Lower leg skin (tissue), 4 donors: ENCODE data around the gene USP14. TPM values are rescaled to one million over a fixed set of nuclear protein-coding genes. Genes with fewer than 3 reads are reported as not detected.

Source experiments
- DNase-seq, 2 donors: peaks; one replicate each; pipeline ENCODE4 v3.0.0-alpha.2; 2019; ENCODE audit warnings: low spot score in 2 of 2
- H3K4me3 ChIP-seq: fragments of 200-600 bp; sonication (generic); 2 replicates; pipeline ENCODE4 v1.5.1; 2017; ENCODE audit warnings: mild to moderate bottlenecking, low read depth; ENCODE audit not compliant: poor library complexity, severe bottlenecking
- CTCF ChIP-seq, 3 donors: fragments of 450-650 bp; IDR thresholded peaks; one replicate each; pipeline ENCODE4 v1.5.1; 2016; ENCODE audit warnings: antibody characterized with exemption in 3 of 3, mild to moderate bottlenecking in 3 of 3, moderate library complexity in 2 of 3
- POLR2A ChIP-seq, 2 donors: fragments of 450-650 bp; IDR thresholded peaks; one replicate each; pipeline ENCODE4 v1.6.1; 2016 to 2017; ENCODE audit warnings: antibody characterized with exemption in 2 of 2, mild to moderate bottlenecking in 1 of 2, moderate library complexity in 1 of 2
- WGBS, 2 donors: methylation state at CpG; one replicate each; pipeline ENCODE4 v1.1.5; 2018; 5-methylcytosine and 5-hydroxymethylcytosine counted together
- intact Hi-C: fragments of 100-400 bp; cut with DNase I; formaldehyde crosslinking; loops from one replicate; pipeline ENCODE4 v1.15.0; 2023; ENCODE audit warnings: low total_unique reads
- total RNA-seq, 4 donors: library from RNA; depleted of rRNA; stranded (reverse); fragments of >200 nt; gene quantifications; one replicate each; pipeline ENCODE4 v1.1.0, GENCODE V29; 2016

USP14 gene
- total RNA-seq, 4 donors from 2014 or later = 13.9 to 20.4 (median 16.6) TPM

DNA sequence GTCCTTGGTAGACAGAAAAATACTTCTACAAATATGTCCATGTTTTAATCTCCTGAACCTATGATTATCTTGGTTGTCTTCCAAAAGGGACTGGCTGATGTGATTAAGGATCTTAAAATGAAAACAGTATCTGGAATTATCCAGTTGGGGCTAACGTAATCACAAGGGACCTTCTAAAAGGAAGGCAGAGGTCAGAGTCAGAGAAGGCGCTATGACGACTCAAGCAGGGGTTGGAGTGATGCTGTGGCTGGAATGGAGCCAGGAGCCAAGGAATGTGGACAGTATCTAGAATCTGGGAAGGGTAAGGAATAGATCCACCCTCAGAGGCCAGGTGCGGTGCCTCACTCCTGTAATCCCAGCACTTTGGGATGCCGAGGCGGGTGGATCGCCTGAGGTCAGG is 4.2 kb upstream of the USP14 start:
- WGBS, 2 donors = 81% methylated on average over 7 of the region's 7 CpGs
- H3K4me3 ChIP-seq = no peak overlapping the region
- DNase-seq = no peak
- no peak for TF ChIP-seq CTCF (IDR thresholded peaks at IDR 0.05)
- TF ChIP-seq POLR2A (IDR thresholded peaks at IDR 0.05) = no peak
- intact Hi-C loops = no loop called here

- 79% methylated on average over 6 of the region's 6 CpGs for WGBS, 2 donors
- TF ChIP-seq CTCF (IDR thresholded peaks at IDR 0.05) (no peak), POLR2A (IDR thresholded peaks at IDR 0.05) (no peak)
- intact Hi-C loops = no loop called here
- DNase-seq = no peak
- no peak overlapping the region for H3K4me3 ChIP-seq
These were observed 2.7 kb upstream of the USP14 start for GRCh38 chr18:155688-156087.

GRCh38 chr18:156514-157230 is 1.7 kb upstream of the USP14 start:
- TF ChIP-seq CTCF (IDR thresholded peaks at IDR 0.05) (no peak), POLR2A (IDR thresholded peaks at IDR 0.05) (no peak)
- intact Hi-C loops = no loop called here
- 91 to 94% methylated on average over 6 of the region's 6 CpGs for WGBS, 2 donors
- H3K4me3 ChIP-seq = no peak overlapping the region
- no peak for DNase-seq

DNA sequence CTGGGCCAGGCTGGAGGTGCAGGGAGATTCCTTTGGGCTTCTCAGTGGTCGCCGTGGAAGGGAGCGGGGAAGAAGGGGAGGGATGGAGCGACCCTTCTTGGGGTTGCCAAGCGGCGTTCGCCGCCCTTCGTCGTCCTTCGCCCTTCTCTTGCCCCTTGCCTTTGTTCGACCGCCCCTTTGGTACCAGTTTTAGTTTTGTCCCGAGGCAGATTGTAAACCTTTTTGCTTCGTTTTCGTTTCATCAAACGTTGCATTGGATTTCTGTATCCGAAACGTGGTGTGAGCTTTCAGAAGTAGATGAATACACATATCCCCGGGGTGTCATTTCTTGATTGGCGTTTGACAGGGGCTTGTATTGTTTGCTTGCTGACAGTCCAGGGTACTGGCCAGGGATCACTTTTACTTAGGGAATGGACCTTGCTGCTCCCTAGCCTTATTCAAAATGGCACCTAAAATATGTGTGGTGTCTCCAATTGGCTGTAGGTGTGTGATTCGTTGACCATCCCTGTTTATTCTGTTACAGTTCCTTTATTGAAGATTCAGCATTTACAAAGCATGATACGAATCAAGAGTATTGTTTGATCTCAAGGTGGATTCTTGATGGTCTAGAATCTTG is 788 bp downstream of the USP14 start:
- TF ChIP-seq CTCF (IDR thresholded peaks at IDR 0.05) = no peak
- TF ChIP-seq POLR2A (IDR thresholded peaks at IDR 0.05) = no peak
- no peak for DNase-seq
- peak overlapping the region; percentile 79 for H3K4me3 ChIP-seq
- WGBS, 2 donors = 1 to 2% methylated on average over 23 of the region's 23 CpGs
- intact Hi-C loops = no loop called here

DNA sequence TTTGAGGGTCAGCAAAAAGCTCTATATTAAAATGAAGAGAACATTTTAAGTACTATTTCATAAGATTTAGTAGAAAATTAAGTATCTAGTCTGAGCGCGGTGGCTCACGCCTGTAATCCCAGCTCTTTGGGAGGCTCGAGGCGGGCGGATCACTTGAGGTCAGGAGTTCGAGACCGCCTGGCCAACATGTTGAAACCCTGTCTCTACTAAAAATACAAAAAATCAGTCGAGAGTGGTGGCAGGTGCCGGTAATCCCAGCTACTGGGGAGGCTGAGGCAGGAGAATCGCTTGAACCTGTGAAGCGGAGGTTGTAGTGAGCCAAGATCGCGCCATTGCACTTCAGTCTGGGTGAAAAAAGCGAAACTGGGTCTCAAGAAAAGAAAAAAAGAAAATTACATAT is 1.6 kb downstream of the USP14 start:
- no peak for DNase-seq
- WGBS, 2 donors = 92 to 96% methylated on average over 15 of the region's 15 CpGs
- H3K4me3 ChIP-seq = no peak overlapping the region
- intact Hi-C loops = no loop called here
- TF ChIP-seq CTCF (IDR thresholded peaks at IDR 0.05) (no peak), POLR2A (IDR thresholded peaks at IDR 0.05) (no peak)
